Stimulated activated CD8-positive, alpha-beta memory T cell treated with anti-CD3 and anti-CD28 coated beads, Interleukin-15, amount 100 ng/mL, for 24 hours (primary cell): ENCODE results near the gene ERN1.

ENCODE experiments used
- DNase-seq: peaks from one replicate; pipeline ENCODE4 v3.0.0-alpha.2; 2020; ENCODE audit warnings: low read depth

ERN1 gene

DNA sequence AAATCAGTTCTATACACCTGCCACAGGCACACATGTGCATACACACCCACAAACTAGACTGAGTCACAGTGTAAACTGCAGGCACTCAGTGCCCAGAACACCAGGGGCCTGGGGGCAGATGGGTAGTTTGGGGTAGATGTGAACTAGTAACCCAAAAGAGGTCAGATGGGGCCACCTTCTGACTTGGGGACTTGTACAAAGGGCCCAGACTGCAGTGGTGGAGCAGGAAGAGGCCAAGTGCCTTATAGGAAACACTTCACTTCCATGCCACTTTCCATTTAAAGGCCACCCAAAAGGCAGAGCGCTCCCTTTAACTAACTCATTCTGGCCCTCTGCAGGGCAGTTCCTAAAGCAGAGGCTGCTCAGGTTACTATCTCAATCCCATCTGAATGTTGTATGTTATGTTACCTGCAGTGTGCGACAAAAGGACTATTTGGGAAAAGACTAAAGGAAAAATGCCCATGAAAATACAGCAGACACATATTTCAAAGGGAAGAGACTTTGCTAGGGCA is 27.8 kb upstream of the ERN1 start:
- no peak for DNase-seq

DNA sequence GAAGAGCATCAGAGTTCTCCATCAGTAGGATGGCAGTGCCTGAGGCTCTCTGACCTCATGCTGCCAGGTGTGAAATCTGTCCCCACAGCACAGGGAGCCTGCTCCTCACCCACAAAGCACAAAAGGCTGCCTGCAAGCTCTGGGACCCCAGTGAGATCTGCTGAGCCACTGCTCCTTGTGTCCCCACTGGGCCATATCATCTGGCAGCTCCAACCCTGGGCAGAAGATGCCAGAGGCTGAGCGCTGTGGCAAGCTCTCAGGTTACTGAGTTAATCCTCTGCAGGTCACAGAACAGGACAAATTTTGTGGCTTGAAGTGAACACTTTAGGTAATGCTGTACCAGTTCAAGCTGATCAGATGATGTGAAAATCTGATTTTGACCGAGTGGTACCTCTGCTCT is 26.7 kb upstream of the ERN1 start:
- DNase-seq, result no peak

DNA sequence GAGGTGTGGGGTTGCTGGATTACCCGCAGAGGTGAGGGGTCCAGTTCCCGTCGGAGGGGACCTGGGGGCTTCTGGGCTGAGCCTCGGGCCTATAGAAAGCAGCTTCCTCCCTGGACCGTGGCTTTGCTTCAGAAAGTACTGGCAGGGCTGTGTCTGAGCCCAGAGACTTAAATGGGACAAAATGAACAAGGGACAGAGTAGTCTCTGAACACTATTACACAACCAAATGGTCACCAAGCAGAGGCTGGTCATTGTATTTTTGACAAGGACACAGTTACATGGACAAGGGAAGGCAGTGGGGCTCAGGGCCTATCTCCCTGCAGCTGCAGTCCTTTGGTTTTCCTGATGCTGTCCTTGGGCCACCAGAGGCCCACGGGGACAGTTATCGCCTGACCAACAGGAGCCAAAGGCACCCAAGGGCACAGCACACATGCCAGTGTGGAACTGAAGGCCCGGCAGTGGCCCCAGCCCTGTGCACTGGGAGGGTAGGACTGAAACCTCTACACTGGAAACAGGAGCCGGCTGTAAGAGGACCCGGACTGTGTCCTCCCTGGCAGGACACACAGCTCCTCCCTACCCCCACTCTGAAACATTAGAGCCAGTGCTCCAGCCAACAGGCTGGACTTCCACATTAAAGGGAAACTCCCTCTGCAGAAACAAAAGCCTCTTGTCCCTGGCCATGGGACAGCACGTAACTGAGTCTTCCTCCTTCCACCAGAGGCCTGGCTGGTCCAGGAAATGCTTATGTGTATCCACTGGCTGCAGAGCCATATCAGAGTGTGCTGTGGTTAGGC is 26.0 kb upstream of the ERN1 start:
- no peak for DNase-seq

DNA sequence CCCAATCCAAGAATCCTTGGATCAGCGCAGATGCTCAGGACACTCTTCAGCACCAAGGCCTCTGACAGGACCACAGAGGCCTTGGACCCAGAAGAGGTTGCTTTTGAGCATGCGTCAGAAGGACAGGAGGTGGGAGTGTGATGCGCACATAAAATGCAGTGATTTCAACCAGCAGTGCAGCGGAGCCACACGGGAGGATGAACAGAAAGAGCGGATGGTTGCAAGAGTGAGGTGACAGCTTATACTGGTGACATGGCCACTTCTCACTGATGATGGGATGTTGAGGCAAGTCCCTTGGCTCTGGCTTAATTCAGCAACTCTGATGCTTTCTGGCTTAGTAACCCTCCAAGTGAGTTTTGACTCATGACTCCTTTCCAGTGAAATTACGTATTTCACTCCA is 25.2 kb upstream of the ERN1 start:
- DNase-seq, result no peak

DNA sequence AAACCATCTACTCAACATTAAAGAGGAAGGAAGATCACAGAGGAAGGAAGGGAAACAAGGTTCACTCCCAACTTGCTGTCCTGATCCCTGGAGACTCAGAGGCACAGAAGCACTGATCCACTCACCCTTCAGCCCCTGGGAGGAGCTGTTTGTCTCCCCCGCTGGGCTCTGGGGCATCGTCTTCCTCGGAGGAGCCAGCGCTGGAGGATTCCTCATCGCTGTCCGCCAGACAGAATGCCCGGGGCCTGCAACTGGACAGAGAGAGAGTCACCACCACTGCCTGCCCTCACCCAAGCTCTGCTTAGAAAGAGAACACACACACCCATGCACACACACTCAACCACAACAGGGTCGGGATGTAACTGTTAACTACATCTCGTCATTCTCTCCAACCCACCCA is 24.8 kb upstream of the ERN1 start:
- no peak for DNase-seq

DNA sequence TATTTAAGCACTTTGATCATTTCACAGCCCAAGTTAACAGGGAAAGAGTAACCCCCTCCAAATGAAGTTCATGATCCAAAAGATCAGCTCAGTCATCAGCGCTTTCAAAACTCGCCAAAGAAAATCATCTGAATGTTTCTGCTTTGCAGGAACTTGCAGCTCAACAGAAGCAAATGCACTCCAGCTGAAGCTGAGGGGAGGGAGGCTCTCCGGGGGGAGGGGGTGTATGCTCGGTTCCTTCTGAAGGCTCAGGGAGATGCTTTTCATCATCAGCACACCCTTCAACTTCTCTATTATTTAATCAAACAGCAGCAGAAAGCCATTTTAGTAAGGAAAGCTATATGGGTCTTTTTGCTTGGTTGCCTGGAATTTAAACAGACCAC is 24.4 kb upstream of the ERN1 start:
- DNase-seq, result no peak

DNA sequence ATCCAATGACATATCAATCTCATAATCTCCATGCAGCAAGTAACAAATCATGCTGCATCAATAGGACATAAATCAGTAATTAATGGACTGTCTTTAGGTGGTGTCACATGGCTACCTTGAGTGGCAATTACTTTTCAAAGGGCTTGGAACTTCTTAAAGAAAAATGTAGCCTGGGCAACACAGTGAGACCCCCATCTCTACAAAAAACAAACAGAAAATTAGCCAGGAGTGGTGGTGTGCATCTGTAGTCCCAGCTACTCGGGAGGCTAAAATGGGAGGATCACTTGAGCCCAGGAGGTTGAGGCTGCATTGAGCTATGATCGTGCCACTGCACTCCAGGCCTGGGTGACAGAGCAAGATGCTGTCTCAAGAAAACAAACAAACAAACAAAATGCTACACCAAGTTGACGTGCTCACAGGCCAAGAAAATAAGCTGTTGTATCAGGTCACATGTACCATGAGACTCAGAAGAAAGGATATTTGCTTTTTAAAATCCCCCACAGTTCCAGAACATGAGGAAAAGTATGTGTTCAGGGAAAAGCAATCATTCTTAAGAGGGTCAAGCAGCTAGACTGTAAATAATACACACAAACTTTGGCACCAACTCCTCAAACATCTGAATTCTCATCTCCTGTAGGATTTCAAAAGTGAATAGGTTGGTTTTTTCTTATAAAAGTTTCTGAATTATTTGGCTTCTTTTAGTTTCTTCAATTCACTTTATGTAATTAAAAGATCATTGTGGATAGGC is 23.8 kb upstream of the ERN1 start:
- no peak for DNase-seq

DNA sequence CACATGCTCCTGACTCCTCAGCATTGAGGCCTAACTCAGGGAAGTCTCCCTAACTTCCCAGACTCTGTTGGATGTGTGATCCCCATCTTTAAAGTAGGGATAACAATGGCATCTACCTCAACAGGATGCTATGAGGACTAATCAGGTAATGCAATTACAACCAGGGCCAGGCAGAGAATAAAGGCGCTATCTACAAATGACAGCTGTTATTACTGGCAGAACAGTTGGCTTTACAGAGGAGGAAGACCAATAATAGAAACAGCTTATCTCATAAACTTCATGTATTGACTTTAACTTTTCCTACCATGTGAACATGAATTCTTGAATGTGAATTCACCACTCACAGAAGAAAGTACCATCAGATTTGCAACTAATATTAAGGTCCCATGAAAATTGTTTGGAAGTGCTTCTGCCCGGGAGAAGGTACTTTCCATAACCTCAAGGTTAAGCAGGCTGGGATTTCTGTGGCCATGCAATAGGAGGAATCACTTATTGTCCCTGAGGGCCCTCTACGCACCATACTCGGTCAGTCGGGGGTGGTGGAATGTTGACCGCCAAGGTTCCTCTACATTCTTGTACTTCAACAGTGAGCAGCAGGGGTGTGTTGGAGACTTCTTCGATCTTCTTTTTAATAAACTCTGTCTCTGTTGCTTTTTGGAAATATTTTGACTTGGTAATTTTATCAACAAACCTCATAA is 22.6 kb upstream of the ERN1 start:
- DNase-seq, result no peak

DNA sequence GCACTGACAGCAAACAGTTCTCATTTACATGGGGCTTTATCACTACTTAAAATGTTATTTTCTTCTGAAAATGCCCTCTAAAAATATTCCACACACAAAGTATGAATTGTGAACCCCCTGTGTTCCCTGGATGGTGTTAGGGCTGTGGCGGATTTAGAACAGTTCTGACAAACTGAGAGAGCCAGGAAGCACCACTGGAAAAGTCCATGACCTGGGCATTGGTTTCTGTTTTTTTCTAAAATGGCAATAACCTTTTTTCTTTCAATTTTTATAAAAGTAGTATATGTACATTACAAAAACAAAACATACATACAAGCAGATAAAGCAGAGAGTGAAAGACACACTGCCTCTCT is 21.0 kb upstream of the ERN1 start:
- DNase-seq, result no peak

DNA sequence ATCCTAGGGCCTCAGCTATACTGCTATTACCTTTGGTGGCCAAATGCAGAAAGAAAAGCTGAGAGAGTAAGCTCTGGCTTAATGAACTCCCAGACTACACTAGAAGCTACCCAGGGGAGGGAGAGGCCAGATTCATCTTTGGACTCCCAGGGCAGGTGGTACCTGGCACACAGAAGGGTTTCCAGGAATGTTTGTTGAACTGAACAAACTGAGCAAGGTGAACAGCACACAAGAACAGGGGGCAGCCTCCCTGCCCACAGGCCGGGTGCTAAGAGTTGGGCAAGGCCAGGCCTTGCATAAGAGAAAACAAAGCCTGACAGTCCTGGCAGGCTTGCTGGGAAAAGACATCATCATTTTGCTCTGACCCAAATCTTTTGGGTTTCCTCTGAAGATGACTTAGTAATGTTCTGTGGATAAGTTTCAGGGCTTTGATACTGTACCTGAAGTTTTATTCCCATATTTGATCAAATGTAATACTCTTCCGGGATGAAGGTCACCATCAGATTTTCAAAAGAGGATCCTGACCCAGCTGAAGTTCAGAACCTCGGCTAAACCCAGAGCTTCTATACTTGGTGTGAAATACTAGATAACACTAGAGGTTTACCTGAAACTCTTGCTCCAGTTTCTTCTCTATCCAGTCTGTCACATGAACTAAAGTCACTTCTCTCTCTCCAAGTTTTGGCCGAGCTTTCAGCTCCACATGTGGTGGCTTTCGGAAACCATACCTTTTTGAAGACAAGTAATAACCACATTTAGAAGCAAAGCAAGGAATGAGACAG is 20.5 kb upstream of the ERN1 start:
- DNase-seq, result no peak

DNA sequence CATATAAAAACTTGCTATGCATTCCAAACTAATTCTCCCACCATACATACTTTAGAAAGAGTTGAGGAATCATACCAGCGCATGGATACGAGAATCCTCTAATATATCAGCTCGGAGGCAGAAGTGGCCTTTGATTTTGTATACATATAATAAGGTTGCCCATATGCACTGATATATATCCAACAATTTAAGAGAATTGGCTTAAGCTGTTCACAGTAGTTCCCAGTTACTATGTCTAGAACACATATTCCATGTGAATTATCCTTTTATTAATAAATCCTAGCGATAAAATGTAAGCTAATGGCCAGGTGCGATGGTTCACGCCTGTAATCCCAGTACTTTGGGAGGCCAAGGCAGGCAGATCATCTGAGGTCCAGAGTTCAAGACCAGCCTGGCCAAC is 19.3 kb upstream of the ERN1 start:
- no peak for DNase-seq

DNA sequence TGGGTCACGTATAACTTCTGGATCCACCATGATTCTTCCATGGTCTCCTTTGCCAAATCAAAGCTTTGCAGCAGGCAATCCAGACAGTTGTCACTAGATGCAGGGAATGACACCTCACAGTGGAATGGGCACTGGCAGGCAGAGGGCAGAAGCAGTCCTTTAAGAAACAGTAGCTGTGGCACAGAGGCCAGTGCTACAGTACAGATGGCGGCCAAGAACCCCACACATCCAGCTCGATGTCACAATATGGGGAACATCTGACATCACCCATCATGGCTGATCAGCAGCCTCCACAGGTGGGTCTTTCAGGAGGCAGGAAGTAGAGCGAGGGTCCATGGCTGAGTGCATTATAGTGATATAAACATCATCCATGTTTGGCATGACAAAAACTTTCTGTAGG is 18.8 kb upstream of the ERN1 start:
- no peak for DNase-seq

DNA sequence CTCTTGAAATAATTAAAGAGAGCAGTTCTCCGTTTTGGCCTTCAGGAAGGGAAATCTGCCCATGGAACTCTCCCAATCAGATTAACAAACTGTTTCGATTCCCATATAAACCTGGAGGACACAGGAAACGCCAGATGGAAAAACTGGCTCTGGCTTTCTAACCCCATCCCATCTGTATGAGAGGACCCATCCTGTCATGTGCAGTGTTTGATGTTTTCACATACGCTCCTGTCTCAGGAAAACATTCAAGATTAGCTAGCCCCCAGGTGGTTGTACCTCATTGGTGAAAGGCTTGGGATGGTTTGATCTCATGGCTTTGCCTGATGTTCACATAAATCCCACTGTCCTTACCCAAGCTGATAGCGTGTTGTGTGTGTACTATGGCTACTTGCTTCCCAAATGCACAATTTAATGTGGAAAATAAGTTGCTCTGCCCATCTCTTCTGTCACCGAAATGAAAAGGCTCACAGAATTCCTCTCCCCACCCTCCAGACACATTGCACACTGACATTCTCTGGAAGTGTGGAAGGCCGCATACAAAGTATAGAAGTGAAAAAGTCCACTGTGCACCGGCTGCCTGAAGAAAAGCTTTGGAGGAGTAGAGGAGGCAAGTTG is 18.2 kb upstream of the ERN1 start:
- DNase-seq, result no peak

DNA sequence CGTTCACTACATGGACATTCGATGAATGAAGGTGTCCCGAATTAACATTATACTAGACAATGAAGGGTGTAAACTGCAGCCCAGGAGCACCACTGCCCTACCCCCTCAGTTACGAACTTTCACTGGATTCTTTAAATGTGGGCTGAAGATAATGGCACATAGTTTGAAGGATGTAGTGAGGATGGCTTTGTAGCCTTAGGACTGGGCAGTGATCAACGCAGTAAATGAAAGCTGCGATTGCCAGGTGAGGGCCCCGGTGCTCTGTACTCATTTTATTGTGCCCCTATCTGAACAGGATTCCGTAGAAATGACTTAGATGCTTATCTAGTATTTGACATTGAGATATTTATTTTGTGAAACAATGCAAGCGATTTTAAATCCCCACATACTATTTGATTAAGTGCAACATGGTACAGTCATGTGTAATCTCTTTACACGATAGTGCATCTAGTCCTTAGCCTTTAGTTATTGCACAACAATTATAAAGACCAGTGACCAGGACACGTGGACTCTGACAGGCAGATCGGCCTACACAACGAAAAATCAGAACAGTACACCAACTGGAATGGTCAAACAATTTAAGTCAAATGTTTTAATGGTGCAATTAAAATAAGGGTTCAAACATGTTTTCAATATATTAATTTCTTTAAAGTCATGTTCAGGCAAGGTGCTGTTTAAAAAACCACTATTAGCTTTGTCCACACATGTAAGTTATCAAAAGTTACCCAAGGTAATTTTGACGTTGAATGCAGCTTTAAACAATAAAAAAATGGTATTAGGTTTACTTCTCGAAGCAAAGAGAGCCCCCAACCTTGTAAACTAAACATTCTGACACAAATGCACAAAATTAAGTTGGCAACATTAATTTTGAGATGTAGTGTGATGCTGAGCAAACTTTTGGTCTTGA is 17.4 kb upstream of the ERN1 start:
- no peak for DNase-seq

DNA sequence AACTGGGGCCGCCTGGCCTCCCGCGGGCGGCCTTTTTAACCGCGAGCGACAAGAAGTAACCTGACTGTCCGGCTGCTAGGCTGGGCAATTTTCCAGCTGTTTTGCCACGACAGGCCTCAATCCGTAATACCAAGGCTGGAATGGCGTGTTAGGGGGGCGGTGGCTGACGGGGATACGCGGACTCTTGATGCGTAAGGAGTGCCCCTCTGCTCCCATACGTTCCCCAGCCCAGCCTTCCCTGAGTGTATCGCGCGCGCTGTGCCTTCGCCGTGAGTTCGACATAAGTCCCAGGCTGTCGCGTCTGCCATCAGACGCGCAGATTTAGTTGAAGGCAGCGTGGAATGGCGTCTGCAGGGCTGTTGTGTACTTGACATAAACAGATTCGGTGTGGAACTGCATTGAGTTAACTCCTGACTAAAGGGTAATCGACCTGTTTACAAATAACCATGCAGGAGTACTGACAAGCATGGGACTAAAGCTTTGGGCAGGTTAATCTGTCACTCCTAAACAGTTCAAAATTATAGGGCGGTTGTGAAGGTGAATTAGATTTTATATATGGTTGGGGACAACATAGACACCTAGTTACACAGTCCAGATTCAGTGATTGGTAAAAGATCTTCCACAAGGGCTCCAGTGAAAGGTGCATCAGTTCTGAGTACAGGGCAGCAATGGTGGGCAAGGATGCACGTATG is 16.6 kb upstream of the ERN1 start:
- DNase-seq, result peak; percentile 33

DNA sequence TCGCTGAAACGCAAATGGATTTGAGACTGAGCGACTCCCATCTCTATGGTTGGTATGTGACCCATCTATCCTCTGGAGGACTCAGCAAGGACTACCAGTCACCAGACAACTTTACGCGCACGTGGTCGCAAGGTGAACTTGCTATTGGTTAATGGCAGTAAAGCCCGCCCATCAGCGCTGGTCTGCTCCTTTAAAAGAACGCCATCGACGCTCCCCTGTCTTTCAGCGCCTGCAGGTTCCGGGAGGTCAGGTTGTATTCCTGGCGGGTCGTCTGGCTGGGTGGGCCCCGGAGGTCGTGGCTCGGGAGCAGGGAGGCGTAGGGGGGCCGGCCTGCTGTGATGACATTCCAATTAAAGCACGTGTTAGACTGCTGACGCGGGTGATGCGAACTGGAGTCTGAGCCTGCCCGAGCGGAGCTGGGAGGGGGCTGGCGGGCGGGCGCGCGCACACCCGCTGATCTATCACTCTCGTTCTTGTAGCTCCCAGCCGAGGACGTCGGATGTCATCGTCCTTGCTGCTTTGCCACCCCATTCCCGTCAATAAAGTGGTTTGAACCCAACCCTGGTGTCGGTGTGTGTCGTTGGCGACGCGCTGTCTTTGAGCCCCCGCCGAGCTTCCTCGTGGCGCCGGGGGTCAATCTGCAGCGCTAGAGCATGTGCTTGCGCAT is 15.9 kb upstream of the ERN1 start:
- peak; percentile 89 for DNase-seq

DNA sequence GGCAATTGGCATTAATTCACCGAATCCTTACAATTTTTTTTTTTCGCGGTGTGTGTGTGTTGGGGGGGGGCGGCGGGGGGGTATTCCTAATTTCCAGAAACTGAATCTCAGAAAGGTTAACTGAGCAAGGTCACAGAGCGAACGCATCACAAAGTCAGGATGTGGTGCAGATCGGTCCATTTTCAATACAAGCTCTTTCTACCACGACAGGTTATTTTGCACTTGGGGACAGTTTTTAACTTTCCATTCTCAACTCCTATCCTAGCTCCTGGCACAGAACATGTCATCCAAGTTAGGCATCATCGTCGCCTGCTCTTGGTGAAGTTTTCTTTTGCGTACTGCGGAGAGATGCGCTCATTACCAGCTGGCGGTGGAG is 15.4 kb upstream of the ERN1 start:
- no peak for DNase-seq

DNA sequence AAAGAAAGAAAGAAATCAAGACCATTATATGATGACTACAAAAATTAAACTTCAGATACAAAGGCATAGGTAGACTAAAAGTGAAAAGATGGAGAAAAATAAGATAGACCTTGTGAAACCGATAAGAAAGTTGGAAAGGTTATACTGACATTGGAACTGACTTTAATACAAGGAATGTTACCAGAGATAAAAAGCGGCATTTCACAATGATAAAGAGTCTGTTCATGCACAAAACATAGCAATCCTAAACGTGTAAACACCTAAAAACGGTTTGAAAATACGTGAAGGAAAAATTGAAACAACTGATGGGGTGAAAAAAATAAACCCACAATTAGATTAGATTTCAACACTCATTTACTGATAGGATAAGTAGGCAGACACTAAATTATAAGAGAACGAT is 9.6 kb upstream of the ERN1 start:
- no peak for DNase-seq

DNA sequence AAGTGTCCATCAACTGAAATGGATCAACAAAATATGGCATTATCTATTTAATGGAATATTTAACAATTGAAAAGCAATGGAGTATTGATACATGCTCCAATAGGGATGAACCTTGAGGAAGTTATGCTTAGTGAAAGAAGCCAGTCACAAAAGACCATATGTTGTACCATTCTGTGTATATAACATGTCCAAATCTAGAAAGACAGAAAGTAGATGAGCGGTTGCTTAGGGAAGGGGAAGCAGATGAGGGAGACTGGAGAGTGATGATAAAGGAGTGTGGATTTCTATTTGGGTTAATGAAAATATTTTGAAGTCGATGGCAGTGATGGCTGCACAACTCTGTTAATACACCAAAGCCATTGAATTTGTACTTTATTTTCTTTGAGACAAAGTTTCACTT is 8.5 kb upstream of the ERN1 start:
- no peak for DNase-seq

DNA sequence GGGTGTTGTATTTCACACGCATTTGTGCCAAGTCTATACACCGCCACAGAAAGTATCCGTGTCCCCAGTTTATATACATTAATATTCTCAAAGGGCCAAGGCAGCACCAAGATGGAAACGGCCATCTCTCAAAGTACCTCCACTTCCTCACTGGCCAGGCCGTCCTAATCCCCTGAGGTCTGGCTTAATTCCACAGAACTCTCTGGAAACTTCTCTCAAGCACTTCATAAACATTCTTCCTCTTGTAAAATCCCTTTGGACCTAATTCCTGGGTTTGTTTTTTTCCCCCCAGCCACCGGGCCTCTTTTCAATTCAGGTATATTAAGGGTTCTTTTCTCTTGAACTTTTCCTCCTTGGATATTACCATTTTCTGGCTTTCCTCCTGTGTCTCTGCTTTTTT is 5.1 kb upstream of the ERN1 start:
- no peak for DNase-seq
